Panc1 (cell line): ENCODE results near the gene BCO2. TPM values are rescaled to one million over a fixed set of nuclear protein-coding genes. Genes with fewer than 3 reads are reported as not detected.

Experiments used
- ATAC-seq: fragments of 200-7000 bp; cut with Tn5 transposase; 2 replicates; pipeline ENCODE4 v1.9.1; 2020; ENCODE audit warnings: mild to moderate bottlenecking, moderate library complexity
- BruUV-seq: library from RNA; stranded (reverse); fragments of 400-500 nt; replicated peaks from 2 replicates; lab custom pipeline; 2021; lab: Mats Ljungman, UMichigan
- CTCF ChIA-PET: fragments of 300-600 bp; sonication (Branson Sonifier 250); formaldehyde crosslinking; loops from one replicate; lab custom pipeline; 2022; ENCODE audit warnings: antibody characterized with exemption; lab: Charles Lee
- POLR2A ChIA-PET: fragments of 300-600 bp; sonication (Branson Sonifier 250); formaldehyde crosslinking; loops from one replicate; lab custom pipeline; 2022; ENCODE audit warnings: antibody characterized with exemption; lab: Charles Lee
- DNase-seq: peaks from one replicate; pipeline ENCODE4 v3.0.0-alpha.2; 2010; ENCODE audit warnings: low read depth, low spot score
- H3K27ac ChIP-seq: 2 replicates; pipeline ENCODE4 v1.5.1; 2011; ENCODE audit warnings: mild to moderate bottlenecking, low read length, inconsistent platforms
- H3K27me3 ChIP-seq: fragments of 200-500 bp; sonication (Bioruptor generic); 2 replicates; pipeline ENCODE4 v1.6.0; 2014; ENCODE audit warnings: low read length, inconsistent platforms; ENCODE audit not compliant: control insufficient read depth, insufficient read depth
- H3K36me3 ChIP-seq: fragments of 200-500 bp; sonication (Bioruptor generic); 2 replicates; pipeline ENCODE4 v1.5.1; 2014; ENCODE audit warnings: inconsistent platforms, mild to moderate bottlenecking, low read length, moderate library complexity; ENCODE audit not compliant: control insufficient read depth, insufficient read depth
- H3K4me1 ChIP-seq: 2 replicates; pipeline ENCODE4 v1.5.1; 2011; ENCODE audit warnings: inconsistent platforms, mild to moderate bottlenecking, low read length, moderate library complexity; ENCODE audit not compliant: control insufficient read depth, insufficient read depth
- H3K4me3 ChIP-seq, 2 experiments: 2 replicates each; pipeline ENCODE4 v1.5.1; 2011 to 2012; ENCODE audit warnings: low read depth in 2 of 2, low read length in 2 of 2, mild to moderate bottlenecking in 2 of 2, inconsistent platforms in 1 of 2, moderate library complexity in 1 of 2
- H3K9me3 ChIP-seq: fragments of 200-500 bp; sonication (Bioruptor generic); 2 replicates; pipeline ENCODE4 v1.5.1; 2014; ENCODE audit warnings: low read depth, mild to moderate bottlenecking, inconsistent platforms, low read length, moderate library complexity; ENCODE audit not compliant: control insufficient read depth, insufficient read depth
- POLR2AphosphoS5 ChIP-seq: IDR thresholded peaks from 2 replicates; pipeline ENCODE4 v1.6.1; 2012; ENCODE audit warnings: mild to moderate bottlenecking, low read depth, low read length, moderate library complexity
- SIN3A ChIP-seq: IDR thresholded peaks from 2 replicates; pipeline ENCODE4 v1.6.1; 2012; ENCODE audit warnings: low read depth, mild to moderate bottlenecking, low read length, moderate library complexity, borderline replicate concordance; ENCODE audit not compliant: insufficient read depth
- TCF7L2 ChIP-seq: IDR thresholded peaks from 2 replicates; pipeline ENCODE4 v1.6.1; 2011; ENCODE audit warnings: mild to moderate bottlenecking, low read depth, low read length, inconsistent platforms
- in situ Hi-C: cut with HindIII; loops from 2 replicates; pipeline ENCODE4 v1.10.0; 2016; ENCODE audit warnings: low sequenced_read_pairs, low pct_unique_long_range_greater_than_20kb
- intact Hi-C: fragments of 100-400 bp; cut with micrococcal nuclease; formaldehyde crosslinking; loops from one replicate; pipeline ENCODE4 v1.10.0; 2022; ENCODE audit not compliant: unreplicated experiment
- total RNA-seq: library from RNA; stranded (reverse); gene quantifications from one replicate; pipeline ENCODE4 v1.2.1, GENCODE V29; 2021; ENCODE audit not compliant: unreplicated experiment
- TF ChIP-seq, protein P1 (sequence below), 2 experiments: IDR thresholded peaks; 2 replicates each; pipeline ENCODE4 v1.6.1; 2011 to 2012; ENCODE audit warnings: low read depth in 2 of 2, control low read depth in 1 of 2, low read length in 1 of 2, mild to moderate bottlenecking in 1 of 2, moderate library complexity in 1 of 2; ENCODE audit not compliant: insufficient read depth in 1 of 2
- TF ChIP-seq, protein P2 (sequence below): fragments of 450-650 bp; IDR thresholded peaks from 2 replicates; pipeline ENCODE4 v1.5.1; 2017; ENCODE audit warnings: mild to moderate bottlenecking

BCO2 gene
- total RNA-seq, 1 experiment from 2014 or later = 2.5 TPM

DNA sequence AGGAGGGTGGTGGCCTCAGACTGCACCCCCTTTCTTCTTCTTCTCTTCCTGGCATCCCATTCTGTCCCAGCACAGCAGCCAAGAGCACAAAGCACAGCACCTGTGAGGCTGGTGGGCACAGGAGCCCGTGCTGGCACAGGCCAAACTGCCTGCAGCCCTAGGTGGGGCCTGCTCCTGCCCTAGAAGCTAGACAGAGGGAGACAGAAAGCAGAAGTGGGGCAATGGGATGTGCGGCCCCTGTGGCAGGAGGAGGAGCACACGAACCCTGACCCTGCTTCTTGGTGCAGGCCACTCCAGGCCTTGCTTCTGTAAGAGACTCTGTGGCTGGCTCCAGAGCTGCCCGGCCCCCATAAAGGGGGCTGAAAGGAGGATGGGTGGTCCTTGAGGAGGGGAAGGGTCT is 47.0 kb downstream of the BCO2 start:
- no peaks in the 10 kb centered on the region; the same call in 1 of the 2 replicates for H3K36me3 ChIP-seq
- POLR2A ChIA-PET = no interaction called here
- in situ Hi-C loops = no loop called here
- peaks cover 9% of the 10 kb centered on the region for H3K4me1 ChIP-seq
- H3K27ac ChIP-seq = no peak overlapping the region
- ATAC-seq (no peak), DNase-seq (no peak)
- no peaks in the 10 kb centered on the region for H3K27me3 ChIP-seq
- no TSS peak for BruUV-seq
- no peak overlapping the region for H3K4me3 ChIP-seq
- intact Hi-C loops = loop anchor here (10.0 kb wide), 1 partner anchor 1062 kb away; no protein-coding TSS in a partner anchor
- no peak for TF ChIP-seq SIN3A
- TF ChIP-seq, protein P1, sequence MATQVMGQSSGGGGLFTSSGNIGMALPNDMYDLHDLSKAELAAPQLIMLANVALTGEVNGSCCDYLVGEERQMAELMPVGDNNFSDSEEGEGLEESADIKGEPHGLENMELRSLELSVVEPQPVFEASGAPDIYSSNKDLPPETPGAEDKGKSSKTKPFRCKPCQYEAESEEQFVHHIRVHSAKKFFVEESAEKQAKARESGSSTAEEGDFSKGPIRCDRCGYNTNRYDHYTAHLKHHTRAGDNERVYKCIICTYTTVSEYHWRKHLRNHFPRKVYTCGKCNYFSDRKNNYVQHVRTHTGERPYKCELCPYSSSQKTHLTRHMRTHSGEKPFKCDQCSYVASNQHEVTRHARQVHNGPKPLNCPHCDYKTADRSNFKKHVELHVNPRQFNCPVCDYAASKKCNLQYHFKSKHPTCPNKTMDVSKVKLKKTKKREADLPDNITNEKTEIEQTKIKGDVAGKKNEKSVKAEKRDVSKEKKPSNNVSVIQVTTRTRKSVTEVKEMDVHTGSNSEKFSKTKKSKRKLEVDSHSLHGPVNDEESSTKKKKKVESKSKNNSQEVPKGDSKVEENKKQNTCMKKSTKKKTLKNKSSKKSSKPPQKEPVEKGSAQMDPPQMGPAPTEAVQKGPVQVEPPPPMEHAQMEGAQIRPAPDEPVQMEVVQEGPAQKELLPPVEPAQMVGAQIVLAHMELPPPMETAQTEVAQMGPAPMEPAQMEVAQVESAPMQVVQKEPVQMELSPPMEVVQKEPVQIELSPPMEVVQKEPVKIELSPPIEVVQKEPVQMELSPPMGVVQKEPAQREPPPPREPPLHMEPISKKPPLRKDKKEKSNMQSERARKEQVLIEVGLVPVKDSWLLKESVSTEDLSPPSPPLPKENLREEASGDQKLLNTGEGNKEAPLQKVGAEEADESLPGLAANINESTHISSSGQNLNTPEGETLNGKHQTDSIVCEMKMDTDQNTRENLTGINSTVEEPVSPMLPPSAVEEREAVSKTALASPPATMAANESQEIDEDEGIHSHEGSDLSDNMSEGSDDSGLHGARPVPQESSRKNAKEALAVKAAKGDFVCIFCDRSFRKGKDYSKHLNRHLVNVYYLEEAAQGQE (IDR thresholded peaks at IDR 0.05; ENCODE audit: insufficient read depth in 1 of 2, low read depth in 2 of 2, low read length in 1 of 2) = no peak
- TF ChIP-seq POLR2AphosphoS5 = no peak
- TF ChIP-seq, protein P2, sequence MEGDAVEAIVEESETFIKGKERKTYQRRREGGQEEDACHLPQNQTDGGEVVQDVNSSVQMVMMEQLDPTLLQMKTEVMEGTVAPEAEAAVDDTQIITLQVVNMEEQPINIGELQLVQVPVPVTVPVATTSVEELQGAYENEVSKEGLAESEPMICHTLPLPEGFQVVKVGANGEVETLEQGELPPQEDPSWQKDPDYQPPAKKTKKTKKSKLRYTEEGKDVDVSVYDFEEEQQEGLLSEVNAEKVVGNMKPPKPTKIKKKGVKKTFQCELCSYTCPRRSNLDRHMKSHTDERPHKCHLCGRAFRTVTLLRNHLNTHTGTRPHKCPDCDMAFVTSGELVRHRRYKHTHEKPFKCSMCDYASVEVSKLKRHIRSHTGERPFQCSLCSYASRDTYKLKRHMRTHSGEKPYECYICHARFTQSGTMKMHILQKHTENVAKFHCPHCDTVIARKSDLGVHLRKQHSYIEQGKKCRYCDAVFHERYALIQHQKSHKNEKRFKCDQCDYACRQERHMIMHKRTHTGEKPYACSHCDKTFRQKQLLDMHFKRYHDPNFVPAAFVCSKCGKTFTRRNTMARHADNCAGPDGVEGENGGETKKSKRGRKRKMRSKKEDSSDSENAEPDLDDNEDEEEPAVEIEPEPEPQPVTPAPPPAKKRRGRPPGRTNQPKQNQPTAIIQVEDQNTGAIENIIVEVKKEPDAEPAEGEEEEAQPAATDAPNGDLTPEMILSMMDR = no peak
- TF ChIP-seq TCF7L2 = no peak
- H3K9me3 ChIP-seq = no peaks in the 10 kb centered on the region
- CTCF ChIA-PET = interaction anchor here (1.7 to 3.5 kb wide), 2 partner anchors 58 kb away, joined by 5 to 58 read pairs; no protein-coding TSS in a partner anchor

GRCh38 chr11:112223121-112223520 is 47.8 kb downstream of the BCO2 start:
- TF ChIP-seq TCF7L2 (no peak), SIN3A (no peak), POLR2AphosphoS5 (no peak)
- TF ChIP-seq, protein P2 = no peak
- TF ChIP-seq, protein P1 (IDR thresholded peaks at IDR 0.05; ENCODE audit: insufficient read depth in 1 of 2, low read depth in 2 of 2, low read length in 1 of 2) = no peak
- BruUV-seq = no TSS peak
- H3K36me3 ChIP-seq = no peaks in the 10 kb centered on the region; the same call in 1 of the 2 replicates
- ChIA-PET POLR2A (no interaction called here), CTCF (interaction anchor here (1.7 kb wide), 1 partner anchor 57 kb away, joined by 5 read pairs; no protein-coding TSS in a partner anchor)
- peaks cover 11% of the 10 kb centered on the region for H3K4me1 ChIP-seq
- H3K27ac ChIP-seq = no peak overlapping the region
- H3K4me3 ChIP-seq = no peak overlapping the region
- intact Hi-C loops (loop anchor here (10.0 kb wide), 1 partner anchor 1062 kb away; no protein-coding TSS in a partner anchor), in situ Hi-C loops (no loop called here)
- no peak for DNase-seq
- no peaks in the 10 kb centered on the region for H3K27me3 ChIP-seq
- no peak for ATAC-seq
- H3K9me3 ChIP-seq = no peaks in the 10 kb centered on the region
